GM12864 (cell line): ENCODE results near the gene SERTAD2.
A peak's percentile ranks its signal among the peaks of the same experiment; 100 is the strongest.

Source experiments
- DNase-seq: peaks from one replicate; pipeline ENCODE4 v3.0.0-alpha.2; 2011; ENCODE audit warnings: low read depth
- H3K4me3 ChIP-seq: 2 replicates; pipeline ENCODE4 v1.5.1; 2011; ENCODE audit warnings: mild to moderate bottlenecking, low read depth, low read length, control low read depth
- CTCF ChIP-seq: IDR thresholded peaks from 2 replicates; pipeline ENCODE4 v1.5.1; 2011; ENCODE audit warnings: low read depth, mild to moderate bottlenecking, moderate library complexity, low read length, control low read depth, inconsistent platforms; ENCODE audit errors: missing control alignments

Gene SERTAD2

DNA sequence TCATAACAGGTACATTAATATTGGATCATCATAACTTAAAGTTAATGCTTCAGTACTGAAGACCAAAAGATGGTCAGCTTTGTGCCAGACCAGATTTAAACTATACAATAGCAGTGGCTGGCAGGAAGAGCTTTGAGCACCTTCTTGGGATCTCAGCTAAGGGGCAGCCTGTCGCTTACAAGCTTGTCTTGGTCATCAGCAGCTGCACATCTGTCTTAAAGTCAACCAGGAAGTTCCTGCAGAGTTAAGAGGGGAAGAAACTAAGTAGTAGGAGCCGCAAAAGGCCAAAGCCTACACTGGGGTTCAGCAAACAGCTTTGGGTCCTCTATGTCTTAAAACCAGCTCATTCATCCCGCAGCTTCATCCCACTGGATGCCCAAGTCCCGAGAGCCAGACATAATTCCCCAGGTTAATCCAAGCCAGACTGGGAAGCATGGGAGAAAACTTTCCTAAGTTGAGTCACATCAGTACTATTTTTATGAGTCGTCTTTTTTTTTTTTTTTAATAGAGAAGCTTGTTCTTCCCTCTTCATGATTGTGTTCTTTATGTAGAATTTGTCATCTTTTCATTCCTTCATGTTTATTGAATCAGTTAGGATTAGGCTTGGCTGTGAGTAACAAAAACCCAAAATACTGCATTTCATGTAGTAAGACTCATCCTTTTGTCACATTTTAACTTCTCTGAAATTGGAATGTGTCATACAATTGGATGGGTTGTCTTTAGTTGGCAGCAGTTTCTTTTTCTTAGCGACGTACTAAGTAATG lies 59.3 kb downstream of the SERTAD2 start:
- no peak overlapping the region for H3K4me3 ChIP-seq
- no peak for DNase-seq
- TF ChIP-seq CTCF: no peak

GRCh38 chr2:64593035-64593655 lies 60.6 kb downstream of the SERTAD2 start:
- TF ChIP-seq CTCF: no peak
- H3K4me3 ChIP-seq: no peak overlapping the region
- DNase-seq: no peak

- TF ChIP-seq CTCF: no peak
Measured at GRCh38 chr2:64591188-64591587, 62.5 kb downstream of the SERTAD2 start.

DNA sequence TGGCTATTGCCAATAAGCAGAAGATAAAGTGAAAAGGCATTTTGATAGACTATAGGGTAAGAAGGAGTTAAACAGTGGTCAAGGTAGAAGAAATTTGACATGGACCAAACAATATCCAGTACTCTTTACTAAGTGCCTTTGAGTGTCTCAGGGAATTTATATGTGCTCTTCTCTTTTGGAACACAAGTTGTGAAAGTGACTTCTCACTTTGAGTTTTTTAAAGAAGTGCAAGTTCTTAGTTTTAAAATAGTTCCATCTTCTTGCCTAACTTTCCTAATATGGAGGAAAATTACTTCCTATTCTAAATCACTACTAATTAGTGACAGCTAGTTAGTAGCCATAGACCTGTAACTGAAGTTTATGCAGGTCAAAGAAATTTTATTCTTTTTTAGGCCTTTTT lies 66.2 kb downstream of the SERTAD2 start:
- H3K4me3 ChIP-seq: no peak overlapping the region
- no peak for TF ChIP-seq CTCF
- DNase-seq: no peak

More at GRCh38 chr2:64591188-64591587, 62.5 kb downstream of the SERTAD2 start:
- no peak overlapping the region for H3K4me3 ChIP-seq
- no peak for DNase-seq

DNA sequence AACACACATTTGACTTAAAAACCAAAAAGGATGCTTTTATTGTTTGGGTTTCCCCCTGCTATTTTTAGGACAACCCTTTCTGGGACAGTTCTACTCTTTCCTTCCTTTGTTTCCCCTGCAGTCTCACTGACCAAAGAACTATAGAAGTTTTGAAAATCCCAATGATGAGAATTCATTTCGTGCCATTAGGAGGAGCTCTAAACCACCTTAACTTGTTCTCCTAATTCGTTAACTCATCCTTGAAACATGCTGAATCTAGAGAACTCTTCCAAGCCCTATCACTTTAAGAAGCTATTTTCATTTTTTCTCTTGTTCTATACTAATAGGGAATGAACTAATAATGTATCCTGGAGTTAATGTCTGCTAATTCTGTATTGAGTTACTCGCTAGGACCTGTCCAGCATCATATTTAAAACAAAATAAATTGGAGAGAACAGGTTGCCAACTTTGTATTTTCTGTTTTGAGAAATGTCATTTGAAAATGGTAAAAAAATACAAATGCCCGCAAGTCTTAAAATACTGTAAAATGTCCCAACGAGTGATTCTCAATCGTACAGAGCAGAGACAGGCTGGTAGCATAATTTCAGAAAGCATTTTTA lies 66.7 kb downstream of the SERTAD2 start:
- DNase-seq: no peak
- peak; percentile 60 for TF ChIP-seq CTCF

DNA sequence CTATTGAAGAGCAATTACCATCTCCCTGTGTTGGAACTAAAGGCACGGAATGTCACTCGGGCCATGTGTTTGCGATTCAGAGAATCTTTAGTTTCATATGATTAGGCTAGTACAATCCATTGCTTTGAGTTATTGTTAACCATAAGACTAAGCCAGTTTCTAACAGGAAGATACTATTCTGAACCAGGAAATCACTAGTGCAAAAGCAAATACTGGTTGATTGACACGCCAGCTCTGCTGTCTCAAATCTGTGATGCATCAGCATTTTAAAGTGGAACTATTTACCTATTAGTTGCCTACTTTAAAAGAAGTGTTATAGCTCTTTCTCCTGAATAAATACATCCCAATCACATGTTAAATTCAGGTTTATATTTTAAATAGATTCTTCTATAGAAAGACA lies 67.7 kb downstream of the SERTAD2 start:
- no peak for DNase-seq
- no peak overlapping the region for H3K4me3 ChIP-seq
- TF ChIP-seq CTCF: no peak

More for the DNA sequence above, 66.7 kb downstream of the SERTAD2 start:
- no peak overlapping the region for H3K4me3 ChIP-seq
